Measurements from ENCODE around the gene TMEM131.

- TF ChIP-seq POLR2A (IDR thresholded peaks at IDR 0.05) (no peak), CTCF (IDR thresholded peaks at IDR 0.05) (no peak), POLR2AphosphoS5 (IDR thresholded peaks at IDR 0.05) (no peak)
Measured at GRCh38 chr2:97723156-97724072, 272.3 kb downstream of the TMEM131 start.

All from transverse colon (tissue), 4 donors.